T1000 (cell line): ENCODE results near the gene RGCC.
A peak's percentile ranks its signal among the peaks of the same experiment; 100 is the strongest.

Experiments used
- DNase-seq: peaks from one replicate; lab custom pipeline; 2025; ENCODE audit warnings: mixed read lengths; lab: John Stamatoyannopoulos, UW

The RGCC gene

DNA sequence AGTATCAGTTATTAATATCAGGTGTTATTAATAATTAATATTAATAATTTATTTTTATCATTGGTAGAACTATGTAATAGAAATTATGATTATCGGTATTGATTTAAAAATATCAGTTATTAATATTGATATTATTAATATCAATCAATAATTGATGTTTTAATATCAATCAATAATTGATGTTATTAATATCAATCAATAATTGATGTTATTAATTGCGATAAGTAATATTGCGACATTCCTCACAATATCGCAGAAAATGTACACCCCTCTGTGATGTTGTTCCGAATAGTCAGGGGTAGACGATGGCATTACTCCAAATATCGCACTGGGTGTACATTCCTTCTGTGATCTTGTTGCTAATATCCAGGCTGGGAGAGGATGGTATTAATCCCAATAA, 3.7 kb upstream of the RGCC start:
- no peak for DNase-seq

DNA sequence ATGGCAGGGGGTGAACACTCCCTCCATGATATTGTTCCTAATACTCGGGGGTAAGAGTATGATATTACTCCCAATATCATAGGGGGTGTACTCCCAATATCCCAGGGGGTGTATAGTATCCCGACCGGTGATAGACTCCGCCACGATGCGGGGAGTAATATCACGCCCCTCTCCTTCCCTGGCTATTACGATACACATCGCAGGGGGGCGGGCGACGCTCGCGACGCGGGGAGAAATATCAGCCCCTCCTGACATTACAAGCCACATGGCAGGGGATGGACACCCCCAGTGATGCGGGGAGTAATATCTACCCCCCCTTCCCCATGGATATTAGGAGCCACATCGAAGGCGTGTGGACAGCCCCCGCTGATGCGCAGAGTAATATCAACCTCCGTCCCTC, 3.2 kb upstream of the RGCC start:
- no peak for DNase-seq

GRCh38 chr13:41455725-41456419, 1.5 kb upstream of the RGCC start:
- no peak for DNase-seq

DNA sequence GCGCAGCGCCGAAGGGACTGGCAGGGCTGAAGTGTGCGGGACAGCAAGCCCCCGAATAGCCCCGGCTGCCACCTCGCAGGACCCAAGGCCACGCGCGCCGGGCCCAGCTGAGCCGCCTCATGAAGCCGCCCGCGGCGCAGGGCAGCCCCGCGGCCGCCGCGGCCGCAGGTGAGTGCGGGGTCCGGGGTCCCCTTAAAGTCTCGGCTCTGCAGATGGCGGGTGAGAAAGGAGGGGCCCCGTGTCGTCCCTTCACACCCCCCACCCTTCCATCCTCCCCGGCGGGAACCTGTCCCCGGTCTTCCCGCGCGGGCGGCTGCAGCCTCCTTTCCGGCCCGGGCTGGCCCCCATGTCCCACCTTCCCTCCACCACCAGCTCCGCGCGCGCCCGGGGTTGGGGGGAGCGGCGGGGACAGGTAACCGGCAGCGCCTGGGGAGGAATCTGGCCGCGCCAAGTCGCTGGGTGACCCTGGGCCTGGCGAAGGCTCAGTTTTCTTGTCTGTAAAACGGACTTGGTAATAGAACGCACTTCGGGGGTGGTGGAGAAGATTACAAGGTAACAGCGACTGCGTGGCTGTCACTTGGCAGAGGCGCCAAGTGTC, 338 bp downstream of the RGCC start:
- no peak for DNase-seq

DNA sequence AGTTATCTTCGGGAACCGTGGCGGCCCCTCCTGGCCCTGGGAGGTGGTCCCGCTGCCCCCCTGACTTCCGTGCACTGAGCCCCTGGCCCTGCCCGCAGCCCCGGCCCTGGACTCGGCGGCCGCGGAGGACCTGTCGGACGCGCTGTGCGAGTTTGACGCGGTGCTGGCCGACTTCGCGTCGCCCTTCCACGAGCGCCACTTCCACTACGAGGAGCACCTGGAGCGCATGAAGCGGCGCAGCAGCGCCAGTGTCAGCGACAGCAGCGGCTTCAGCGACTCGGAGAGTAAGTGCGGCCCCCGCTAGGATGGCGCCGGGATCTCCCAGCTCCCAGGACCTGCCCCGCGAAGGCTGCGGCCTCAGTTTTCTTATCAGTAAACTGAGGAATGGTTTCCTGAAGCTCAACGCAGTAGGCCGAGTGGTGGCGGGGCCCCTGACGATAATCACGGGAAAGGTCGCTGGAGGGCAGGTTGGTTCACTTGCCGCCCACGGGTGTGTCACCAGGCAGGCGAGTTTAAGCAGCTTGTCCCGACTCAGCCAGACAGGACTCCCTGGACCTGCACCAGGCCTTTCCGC, 924 bp downstream of the RGCC start:
- DNase-seq: no peak

DNA sequence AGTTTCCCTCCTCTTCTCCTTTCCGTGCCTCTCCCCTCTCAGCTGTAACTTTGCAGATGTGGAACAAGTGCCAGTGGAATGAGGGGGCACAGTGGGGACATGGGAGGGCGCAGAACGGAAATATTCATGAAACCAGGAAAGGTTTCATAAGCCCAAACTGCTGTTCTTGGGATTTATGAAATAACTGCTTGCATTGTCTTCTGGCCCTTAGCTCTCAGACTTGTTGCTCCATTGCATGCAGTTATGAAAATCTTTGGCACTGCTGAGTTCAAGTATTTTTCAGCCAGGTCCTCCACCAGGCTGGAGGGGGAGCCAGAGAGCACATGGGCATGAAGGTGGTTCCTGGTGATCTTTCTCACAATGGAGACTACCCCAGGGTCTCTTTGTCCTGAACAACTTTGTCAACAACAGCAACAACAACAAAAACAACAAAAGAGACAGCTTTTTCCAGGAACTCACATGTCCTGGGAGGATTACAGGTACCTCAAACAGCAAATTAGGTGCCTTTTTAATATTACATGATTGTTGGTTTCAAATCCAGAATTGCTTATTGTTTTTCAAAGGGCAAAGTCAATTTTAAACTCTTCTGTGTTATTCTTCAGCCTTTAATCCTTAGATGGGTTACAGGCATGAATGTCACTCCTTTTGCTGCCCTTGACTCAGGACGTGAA, 1.5 kb downstream of the RGCC start:
- DNase-seq: no peak

- no peak for DNase-seq
Observed at GRCh38 chr13:41459432-41460073, 2.2 kb downstream of the RGCC start.

DNA sequence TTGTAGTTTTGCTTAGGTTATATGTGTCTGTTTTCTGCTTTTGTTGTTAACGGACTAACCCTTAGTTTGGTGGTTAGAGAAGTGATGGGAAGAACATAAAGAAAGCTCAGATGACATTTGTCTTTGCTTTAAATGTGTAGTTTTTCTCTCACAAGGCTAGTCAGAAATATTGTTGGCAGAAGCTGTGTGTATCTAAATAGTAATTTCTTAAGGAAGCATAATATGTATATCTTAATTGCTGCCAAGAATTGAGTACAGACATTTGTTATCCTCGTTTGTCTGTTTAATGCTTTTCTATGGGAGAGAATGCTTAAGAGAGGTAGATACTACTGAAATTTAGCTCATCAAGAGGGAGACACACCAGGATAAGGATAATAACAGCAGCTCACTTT, 2.7 kb downstream of the RGCC start:
- DNase-seq: no peak

GRCh38 chr13:41460930-41461329, 3.6 kb downstream of the RGCC start:
- no peak for DNase-seq

DNA sequence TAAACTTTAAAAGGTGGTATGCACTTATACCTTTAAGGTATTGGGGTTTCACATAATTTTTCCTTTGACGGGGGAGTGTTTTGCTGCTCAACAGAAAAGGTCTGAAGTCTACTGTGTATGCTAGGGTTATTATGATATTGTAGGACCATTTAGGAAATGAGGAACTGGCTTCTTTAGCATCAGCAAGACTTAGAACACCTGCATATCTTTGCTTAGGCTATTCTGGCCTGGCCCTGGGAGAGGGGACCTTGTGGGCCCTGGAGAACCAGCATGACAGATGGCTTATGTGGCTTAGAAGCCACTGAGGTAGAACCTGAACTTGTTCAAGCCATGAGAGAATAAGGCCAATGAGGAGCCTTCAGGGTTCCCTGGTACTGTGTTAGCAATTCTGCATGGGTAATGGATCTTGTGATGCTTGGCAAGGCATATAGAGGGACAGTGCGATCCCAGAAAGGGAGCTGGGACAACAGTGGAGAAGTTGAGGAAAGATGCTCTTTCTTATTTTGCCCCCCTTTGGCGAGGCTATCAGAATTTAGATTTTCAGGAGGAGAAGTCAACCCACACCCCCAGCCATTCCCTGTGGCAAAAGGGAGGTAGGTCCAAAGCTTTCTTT, 4.3 kb downstream of the RGCC start:
- no peak for DNase-seq

GRCh38 chr13:41462427-41462826, 5.1 kb downstream of the RGCC start:
- DNase-seq: no peak

- DNase-seq: no peak
Observed at GRCh38 chr13:41463838-41464602, 6.7 kb downstream of the RGCC start.

GRCh38 chr13:41465241-41465847, 8.0 kb downstream of the RGCC start:
- DNase-seq: peak; percentile 24

DNA sequence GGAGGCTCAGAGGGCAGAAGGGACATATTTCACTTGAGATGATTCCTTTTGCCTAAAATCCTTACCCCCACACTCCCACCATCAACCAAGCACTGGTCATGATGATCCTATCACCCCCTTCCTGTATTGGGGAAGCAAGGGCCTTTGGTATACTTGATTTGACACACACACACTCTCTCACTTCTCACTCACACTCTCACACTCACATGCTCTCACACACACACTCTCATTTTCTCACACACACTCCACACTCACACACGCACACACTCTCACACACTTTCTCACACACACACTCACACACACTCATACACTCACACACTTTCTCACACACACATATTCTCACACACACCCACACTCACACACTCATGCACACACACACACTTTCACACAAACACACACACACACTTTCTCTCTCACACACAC, 8.6 kb downstream of the RGCC start:
- no peak for DNase-seq

GRCh38 chr13:41467425-41467945, 10.1 kb downstream of the RGCC start:
- no peak for DNase-seq

DNA sequence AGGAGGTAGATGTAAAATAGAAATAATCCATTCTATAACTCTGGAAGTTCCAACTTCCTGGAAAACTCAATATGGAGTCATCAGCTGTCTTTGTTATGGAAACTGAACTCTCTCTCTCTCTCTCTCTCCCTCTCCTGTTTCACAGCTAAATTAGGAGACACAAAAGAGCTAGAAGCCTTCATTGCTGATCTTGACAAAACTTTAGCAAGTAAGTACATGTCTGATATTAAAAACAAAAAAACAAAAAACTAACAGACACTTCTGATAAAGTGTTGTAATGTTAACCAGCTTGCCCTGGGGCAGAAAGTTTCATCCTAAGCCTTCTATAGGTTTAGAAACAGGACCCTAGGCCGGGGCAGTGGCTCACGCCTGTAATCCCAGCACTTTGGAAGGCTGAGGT, 11.3 kb downstream of the RGCC start:
- DNase-seq: no peak

DNA sequence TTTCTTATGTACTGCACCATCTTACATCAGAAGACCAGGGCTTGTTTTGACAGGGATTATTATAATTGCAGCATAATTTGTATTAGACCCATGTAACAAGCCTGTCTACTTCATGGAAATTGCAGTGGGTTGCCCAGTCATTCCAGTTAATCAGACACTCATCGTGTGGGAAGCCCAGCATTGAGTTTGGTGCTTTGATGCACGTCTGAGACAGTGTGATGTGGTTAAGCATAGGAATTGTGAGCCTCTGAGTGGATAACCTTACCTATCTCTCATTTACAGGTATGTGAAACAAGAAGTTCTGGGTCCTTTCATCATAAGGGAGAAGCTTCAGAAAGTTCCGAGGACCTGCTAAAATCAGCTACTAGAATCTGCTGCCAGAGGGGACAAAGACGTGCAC, 12.8 kb downstream of the RGCC start:
- no peak for DNase-seq

DNA sequence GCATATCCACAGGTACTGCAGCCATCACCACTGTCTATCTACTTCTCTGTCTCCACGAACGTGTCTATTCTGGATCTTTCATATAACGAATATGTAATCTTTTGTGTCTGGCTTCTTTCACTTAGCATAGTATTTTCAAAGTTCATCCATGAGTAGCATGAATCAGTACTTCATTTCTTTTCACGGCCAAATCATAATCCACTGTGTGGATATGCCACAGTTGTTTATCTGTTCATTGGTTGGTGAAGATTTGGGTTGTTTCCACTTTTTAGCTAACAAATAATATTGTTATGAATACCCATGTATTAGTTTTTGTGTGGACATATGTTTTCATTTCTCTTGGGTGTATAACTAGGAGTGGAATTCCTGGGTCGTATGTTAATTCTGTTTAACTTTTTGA, 14.4 kb downstream of the RGCC start:
- DNase-seq: no peak

- no peak for DNase-seq
Observed at GRCh38 chr13:41487222-41487621, 29.9 kb downstream of the RGCC start.

GRCh38 chr13:41488124-41488523, 30.8 kb downstream of the RGCC start:
- DNase-seq: no peak
